SH-SY5Y (cell line): ENCODE measurements around the gene DISP1.

Experiments
- GATA2 ChIP-seq: IDR thresholded peaks from 2 replicates; pipeline ENCODE4 v1.6.1; 2011; ENCODE audit warnings: mild to moderate bottlenecking, low read depth, low read length
- GATA3 ChIP-seq: IDR thresholded peaks from 2 replicates; pipeline ENCODE4 v1.6.1; 2011; ENCODE audit warnings: low read depth, mild to moderate bottlenecking, low read length, moderate library complexity

DNA sequence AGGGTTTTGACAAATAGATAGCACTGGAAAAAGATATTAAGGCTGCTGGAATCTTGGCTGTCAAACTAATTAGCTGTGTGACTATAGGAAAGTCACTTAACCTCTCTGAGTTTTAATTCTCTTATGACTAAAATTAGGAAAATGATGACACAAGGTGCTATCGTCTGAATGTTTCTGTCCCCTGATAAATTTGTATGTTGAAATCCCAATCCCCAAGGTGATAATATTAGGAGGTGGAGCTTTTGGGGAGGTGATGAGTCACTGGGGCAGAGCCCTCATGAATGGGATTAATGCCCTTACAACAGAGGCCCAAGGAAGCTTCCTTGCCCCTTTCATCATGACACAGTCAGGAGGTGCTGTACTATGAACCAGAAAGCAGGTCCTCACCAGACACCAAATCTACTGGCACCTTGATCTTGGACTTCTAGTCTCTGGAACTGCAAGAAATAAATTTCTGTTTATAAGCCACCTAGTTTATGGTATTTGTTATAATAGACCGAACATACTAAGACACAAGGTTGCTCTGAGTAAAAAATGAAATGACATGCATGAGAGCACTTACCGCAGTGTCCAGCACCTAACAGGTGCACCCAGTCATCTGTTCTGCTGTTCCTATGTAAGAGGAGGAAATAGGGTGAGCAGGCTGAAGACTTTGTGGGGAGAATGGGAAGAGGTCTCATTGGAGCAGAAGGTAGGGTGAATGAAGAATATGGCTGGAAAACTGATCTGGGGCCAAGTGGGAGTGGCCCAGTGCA lies 26.3 kb upstream of the DISP1 start:
- TF ChIP-seq GATA2 (no peak), GATA3 (no peak)
